ENCODE data around the gene CABP7.

The CABP7 gene

GRCh38 chr22:29768052-29768693 is 48.4 kb downstream of the CABP7 start:
- no peak for DNase-seq (ENCODE audit: extremely low read depth in 1 of 2, low read depth in 1 of 2)

DNA sequence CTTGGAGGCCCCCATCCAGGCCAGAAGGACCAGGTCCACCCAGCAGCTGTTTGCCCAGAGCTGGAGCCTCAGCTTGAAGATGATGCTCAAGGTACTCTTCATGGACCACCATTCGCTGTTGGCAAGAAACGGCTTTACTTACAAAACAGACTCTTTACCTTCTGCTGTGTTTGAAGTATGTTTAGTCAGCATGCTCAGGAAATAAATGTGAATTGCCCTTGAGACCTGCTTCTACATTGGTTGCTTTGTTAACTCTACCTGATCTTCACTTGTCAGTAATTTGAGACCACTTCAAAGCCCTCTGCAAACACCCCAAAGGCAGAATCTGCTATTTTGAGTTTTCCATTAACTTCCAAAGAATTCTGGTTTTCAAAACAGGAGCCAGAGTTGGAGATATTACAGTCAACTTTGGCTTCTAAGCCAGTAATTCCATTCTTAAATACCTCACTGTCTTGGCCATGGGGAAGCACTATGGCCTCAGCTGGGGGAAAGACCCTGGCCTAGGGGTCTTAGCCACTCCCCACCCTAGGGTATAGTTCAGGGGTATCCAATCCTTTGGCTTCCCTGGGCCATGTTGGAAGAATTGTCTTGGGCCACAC is 50.0 kb downstream of the CABP7 start:
- no peak for DNase-seq (ENCODE audit: extremely low read depth in 1 of 2, low read depth in 1 of 2)

- no peak for DNase-seq (ENCODE audit: extremely low read depth in 1 of 2, low read depth in 1 of 2)
Measured at GRCh38 chr22:29772170-29772641, 52.4 kb downstream of the CABP7 start.

- no peak for DNase-seq (ENCODE audit: extremely low read depth in 1 of 2, low read depth in 1 of 2)
Measured at GRCh38 chr22:29773233-29773632, 53.4 kb downstream of the CABP7 start.

GRCh38 chr22:29780220-29780619 is 60.4 kb downstream of the CABP7 start:
- DNase-seq (ENCODE audit: extremely low read depth in 1 of 2, low read depth in 1 of 2) = no peak

GRCh38 chr22:29780748-29781676 is 61.2 kb downstream of the CABP7 start:
- no peak for DNase-seq (ENCODE audit: extremely low read depth in 1 of 2, low read depth in 1 of 2)

Measured in stimulated activated CD8-positive, alpha-beta memory T cell treated with anti-CD3 and anti-CD28 coated beads, Interleukin-7, amount 100 ng/mL, for 48 hours (primary cell).